ENCODE measurements around the gene GRM3. TPM values are rescaled to one million over a fixed set of nuclear protein-coding genes. Genes with fewer than 3 reads are reported as not detected.

The GRM3 gene
- total and polyA plus RNA-seq, 2 donors (not counting 3 experiments of a cell fraction or from before 2014, with no cell fraction given), result not detected

DNA sequence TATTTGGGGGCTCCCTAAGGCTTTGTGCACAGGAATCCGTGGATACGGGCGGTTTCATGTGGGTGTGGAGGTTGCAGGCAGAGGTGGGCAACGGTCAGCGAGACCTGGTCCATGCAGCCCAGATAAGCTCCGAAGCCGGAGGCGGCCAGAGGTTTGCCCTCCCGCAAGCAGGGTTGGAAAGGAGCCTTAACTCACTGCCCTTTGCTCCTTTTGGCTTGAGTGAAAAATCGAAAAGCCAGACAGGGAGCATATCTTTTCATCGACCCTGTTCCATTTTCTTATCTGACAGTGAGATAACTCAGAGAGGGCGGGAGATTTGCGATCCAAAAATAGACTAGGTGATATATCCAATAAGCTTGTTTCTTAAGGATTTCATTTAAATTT, 1.5 kb downstream of the GRM3 start:
- Histone ChIP-seq H4K20me1 (replicated peaks; ENCODE audit: control insufficient read depth, extremely low read depth, insufficient read depth, low read length) (no peaks in the 10 kb centered on the region), H3K4me1 (ENCODE audit: control insufficient read depth, extremely low read depth, insufficient read depth, low read length) (no peaks in the 10 kb centered on the region), H3K27me3 (ENCODE audit: control insufficient read depth in 2 of 2, insufficient read depth in 2 of 2, low read length in 2 of 2) (peaks cover 9 to 22% of the 10 kb centered on the region in 2 experiments), H3K36me3 (ENCODE audit: control insufficient read depth in 2 of 2, extremely low read depth in 1 of 2, insufficient read depth in 2 of 2, low read length in 2 of 2) (no peaks in the 10 kb centered on the region), H3K27ac (ENCODE audit: insufficient read depth, low read depth, low read length) (no peak overlapping the region), H3K4me2 (ENCODE audit: insufficient read depth, low read length) (no peak overlapping the region), H3K4me3 (replicated peaks in 1 of 3; ENCODE audit: insufficient read depth in 1 of 3, low read depth in 1 of 3, low read length in 3 of 3) (no peak overlapping the region), H3K9ac (replicated peaks; ENCODE audit: extremely low read depth, insufficient read depth, low read length) (no peak overlapping the region), H3K79me2 (ENCODE audit: control insufficient read depth, insufficient read depth, low read length) (no peaks in the 10 kb centered on the region), H3K9me1 (replicated peaks; ENCODE audit: control insufficient read depth, extremely low read depth, insufficient read depth, low read length) (no peaks in the 10 kb centered on the region), H3K9me3 (replicated peaks; ENCODE audit: control insufficient read depth, insufficient read depth, low read length) (no peaks in the 10 kb centered on the region), H2AFZ (ENCODE audit: low read depth, low read length) (no peak overlapping the region)
- DNase-seq (ENCODE audit: low read depth, low spot score) (no peak), FAIRE-seq (no peak)
- no TSS peak for BruUV-seq (replicated peaks)
- CTCF ChIA-PET, result no interaction called here
- TF ChIP-seq POLR2AphosphoS5 (IDR thresholded peaks at IDR 0.05; ENCODE audit: insufficient read depth, low read depth, low read length) (no peak), JUN (IDR thresholded peaks at IDR 0.05; ENCODE audit: borderline replicate concordance, insufficient read depth, insufficient read length, low read depth) (no peak), GATA2 (IDR thresholded peaks at IDR 0.05; ENCODE audit: insufficient read depth, insufficient read length, low read depth, low read length) (no peak), EZH2 (IDR thresholded peaks at IDR 0.05; ENCODE audit: borderline replicate concordance, low read depth, low read length, severe bottlenecking) (no peak), MYC (IDR thresholded peaks at IDR 0.05; ENCODE audit: low read depth, low read length) (no peak), POLR2A (IDR thresholded peaks at IDR 0.05; ENCODE audit: low read depth, low read length) (no peak), FOS (IDR thresholded peaks at IDR 0.05; ENCODE audit: borderline replicate concordance, insufficient read depth, low read length) (no peak)
- TF ChIP-seq, protein P1, sequence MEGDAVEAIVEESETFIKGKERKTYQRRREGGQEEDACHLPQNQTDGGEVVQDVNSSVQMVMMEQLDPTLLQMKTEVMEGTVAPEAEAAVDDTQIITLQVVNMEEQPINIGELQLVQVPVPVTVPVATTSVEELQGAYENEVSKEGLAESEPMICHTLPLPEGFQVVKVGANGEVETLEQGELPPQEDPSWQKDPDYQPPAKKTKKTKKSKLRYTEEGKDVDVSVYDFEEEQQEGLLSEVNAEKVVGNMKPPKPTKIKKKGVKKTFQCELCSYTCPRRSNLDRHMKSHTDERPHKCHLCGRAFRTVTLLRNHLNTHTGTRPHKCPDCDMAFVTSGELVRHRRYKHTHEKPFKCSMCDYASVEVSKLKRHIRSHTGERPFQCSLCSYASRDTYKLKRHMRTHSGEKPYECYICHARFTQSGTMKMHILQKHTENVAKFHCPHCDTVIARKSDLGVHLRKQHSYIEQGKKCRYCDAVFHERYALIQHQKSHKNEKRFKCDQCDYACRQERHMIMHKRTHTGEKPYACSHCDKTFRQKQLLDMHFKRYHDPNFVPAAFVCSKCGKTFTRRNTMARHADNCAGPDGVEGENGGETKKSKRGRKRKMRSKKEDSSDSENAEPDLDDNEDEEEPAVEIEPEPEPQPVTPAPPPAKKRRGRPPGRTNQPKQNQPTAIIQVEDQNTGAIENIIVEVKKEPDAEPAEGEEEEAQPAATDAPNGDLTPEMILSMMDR (IDR thresholded peaks at IDR 0.05; ENCODE audit: extremely low read depth in 1 of 2, insufficient read depth in 1 of 2, low read depth in 1 of 2, low read length in 2 of 2), result no peak
- TF ChIP-seq, protein P2, sequence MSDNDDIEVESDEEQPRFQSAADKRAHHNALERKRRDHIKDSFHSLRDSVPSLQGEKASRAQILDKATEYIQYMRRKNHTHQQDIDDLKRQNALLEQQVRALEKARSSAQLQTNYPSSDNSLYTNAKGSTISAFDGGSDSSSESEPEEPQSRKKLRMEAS (IDR thresholded peaks at IDR 0.05; ENCODE audit: insufficient read depth, insufficient read length), result no peak
- POLR2A ChIA-PET, result no interaction called here
- intact Hi-C loops (cut with micrococcal nuclease), result no loop called here
- dilution Hi-C loops (cut with MboI; ENCODE audit: extremely low pct_ligation_motif_present, low sequenced_read_pairs), result no loop called here
